Astrocyte of the spinal cord (primary cell): Measurements from ENCODE around the gene LRRC2.

Experiments used
- DNase-seq: peaks from one replicate; pipeline ENCODE4 v3.0.0; 2011; ENCODE audit warnings: low read depth, low spot score
- H3K4me3 ChIP-seq: 2 replicates; pipeline ENCODE4 v1.5.1; 2011; ENCODE audit warnings: low read depth, mild to moderate bottlenecking, low read length, moderate library complexity
- CTCF ChIP-seq: IDR thresholded peaks from 2 replicates; pipeline ENCODE4 v1.5.1; 2012; ENCODE audit warnings: low read depth, mild to moderate bottlenecking, low read length, inconsistent platforms
- in situ Hi-C: cut with HindIII; loops from 2 replicates; pipeline ENCODE4 v1.10.0; 2017; ENCODE audit warnings: low sequenced_read_pairs

The LRRC2 gene

GRCh38 chr3:46566040-46566641 lies at the start of gene LRRC2:
Gene LRRC2, minus strand, starts transcription at chr3:46566302. Its CDS starts 14,711 bp downstream, at chr3:46551591.
- in situ Hi-C loops: no loop called here
- TF ChIP-seq CTCF: no peak
- DNase-seq: peak; percentile 62
- peak within 1 kb of the TSS; percentile 43 for H3K4me3 ChIP-seq

- in situ Hi-C loops: no loop called here
- no peak for DNase-seq
These were observed 49.1 kb upstream of the LRRC2 start for GRCh38 chr3:46615050-46615775.

GRCh38 chr3:46614431-46614830 lies 48.3 kb upstream of the LRRC2 start:
- in situ Hi-C loops: no loop called here

More at GRCh38 chr3:46615050-46615775, 49.1 kb upstream of the LRRC2 start:
- no peak for TF ChIP-seq CTCF
- H3K4me3 ChIP-seq: no peak overlapping the region

GRCh38 chr3:46613313-46614005 lies 47.4 kb upstream of the LRRC2 start:
- no peak for TF ChIP-seq CTCF
- no peak for DNase-seq
- H3K4me3 ChIP-seq: no peak overlapping the region
- in situ Hi-C loops: no loop called here

More at GRCh38 chr3:46614431-46614830, 48.3 kb upstream of the LRRC2 start:
- DNase-seq: no peak
- no peak overlapping the region for H3K4me3 ChIP-seq
- no peak for TF ChIP-seq CTCF

GRCh38 chr3:46612324-46612723 lies 46.2 kb upstream of the LRRC2 start, which contains the start of gene FAM240A:
Gene FAM240A, plus strand, starts transcription at chr3:46612525. Its CDS starts 159 bp downstream, at chr3:46612684.
- in situ Hi-C loops: no loop called here
- DNase-seq: peak; percentile 5
- H3K4me3 ChIP-seq: no peak within 1 kb of the TSS
- no peak for TF ChIP-seq CTCF

GRCh38 chr3:46609944-46610722 lies 44.0 kb upstream of the LRRC2 start:
- in situ Hi-C loops: no loop called here
- no peak for TF ChIP-seq CTCF
- DNase-seq: no peak
- H3K4me3 ChIP-seq: no peak overlapping the region
